ENCODE measurements around the gene MCUR1. TPM values are rescaled to one million over a fixed set of nuclear protein-coding genes. Genes with fewer than 3 reads are reported as not detected.

The MCUR1 gene
- total and polyA plus RNA-seq, 8 donors: 2.3 to 16.4 (median 8.9) TPM

GRCh38 chr6:13859871-13860555 lies 45.7 kb upstream of the MCUR1 start:
- peak in 1 of 2 donors; percentile 33 for DNase-seq
- no peak for TF ChIP-seq CTCF (IDR thresholded peaks at IDR 0.05)
- TF ChIP-seq POLR2A (IDR thresholded peaks at IDR 0.05): no peak
- no peak for TF ChIP-seq POLR2AphosphoS5 (IDR thresholded peaks at IDR 0.05)
- no peak for TF ChIP-seq EP300 (IDR thresholded peaks at IDR 0.05)
- WGBS, 5 donors: 23 to 32% (median 28%) methylated on average over 30 to 66 of the region's 66 CpGs
- H3K36me3 ChIP-seq: no peaks in the 10 kb centered on the region
- H3K9me3 ChIP-seq: peaks cover 0 to 11% (median 5%) of the 10 kb centered on the region in 4 donors
- H3K27ac ChIP-seq: no peak overlapping the region
- H3K4me1 ChIP-seq: peaks cover 5 to 10% (median 8%) of the 10 kb centered on the region in 4 donors
- peaks cover 7 to 61% (median 27%) of the 10 kb centered on the region in 3 donors for H3K27me3 ChIP-seq
- intact Hi-C loops (cut with DNase I; ENCODE audit: low total_unique reads): no loop called here
- H3K4me3 ChIP-seq: peak overlapping the region; percentile 20 to 42 (median 34)

- no peak overlapping the region for H3K27ac ChIP-seq
- H3K9me3 ChIP-seq: no peaks in the 10 kb centered on the region
- 87 to 96% (median 92%) methylated on average over 25 to 34 of the region's 34 CpGs for WGBS, 5 donors
- no peak overlapping the region for H3K4me3 ChIP-seq
- intact Hi-C loops (cut with DNase I; ENCODE audit: low total_unique reads): no loop called here
- H3K27me3 ChIP-seq: peaks cover 2 to 39% (median 15%) of the 10 kb centered on the region in 3 donors
- H3K36me3 ChIP-seq: no peaks in the 10 kb centered on the region
- no peak for TF ChIP-seq POLR2A (IDR thresholded peaks at IDR 0.05)
- no peak for TF ChIP-seq POLR2AphosphoS5 (IDR thresholded peaks at IDR 0.05)
- no peak for TF ChIP-seq EP300 (IDR thresholded peaks at IDR 0.05)
- no peak for TF ChIP-seq CTCF (IDR thresholded peaks at IDR 0.05)
- peaks cover 1 to 5% (median 3%) of the 10 kb centered on the region in 4 donors for H3K4me1 ChIP-seq
- no peak for DNase-seq
Observed at GRCh38 chr6:13854716-13855250, 40.4 kb upstream of the MCUR1 start.

GRCh38 chr6:13853871-13854270 lies 39.5 kb upstream of the MCUR1 start:
- WGBS, 5 donors: 60 to 74% (median 71%) methylated on average over 5 of the region's 5 CpGs
- intact Hi-C loops (cut with DNase I; ENCODE audit: low total_unique reads): no loop called here

GRCh38 chr6:13851803-13852202 lies 37.4 kb upstream of the MCUR1 start:
- intact Hi-C loops (cut with DNase I; ENCODE audit: low total_unique reads): no loop called here
- no peak for DNase-seq
- H3K27me3 ChIP-seq: peaks cover 0 to 11% (median 5%) of the 10 kb centered on the region in 3 donors
- 58 to 92% (median 76%) methylated on average over 2 of the region's 2 CpGs for WGBS, 5 donors
- no peak for TF ChIP-seq EP300 (IDR thresholded peaks at IDR 0.05)
- no peak for TF ChIP-seq POLR2A (IDR thresholded peaks at IDR 0.05)
- no peak for TF ChIP-seq POLR2AphosphoS5 (IDR thresholded peaks at IDR 0.05)
- TF ChIP-seq CTCF (IDR thresholded peaks at IDR 0.05): no peak
- H3K27ac ChIP-seq: no peak overlapping the region
- H3K9me3 ChIP-seq: no peaks in the 10 kb centered on the region
- H3K36me3 ChIP-seq: no peaks in the 10 kb centered on the region
- no peak overlapping the region for H3K4me3 ChIP-seq
- H3K4me1 ChIP-seq: peaks cover 0 to 10% (median 0%) of the 10 kb centered on the region in 4 donors

More at GRCh38 chr6:13853871-13854270, 39.5 kb upstream of the MCUR1 start:
- Histone ChIP-seq H3K4me1 (peaks cover 0 to 4% (median 0%) of the 10 kb centered on the region in 4 donors), H3K27ac (no peak overlapping the region), H3K36me3 (no peaks in the 10 kb centered on the region), H3K27me3 (peaks cover 0 to 30% (median 11%) of the 10 kb centered on the region in 3 donors), H3K9me3 (no peaks in the 10 kb centered on the region), H3K4me3 (no peak overlapping the region)
- no peak for DNase-seq
- TF ChIP-seq EP300 (IDR thresholded peaks at IDR 0.05): no peak
- TF ChIP-seq POLR2AphosphoS5 (IDR thresholded peaks at IDR 0.05): no peak
- TF ChIP-seq POLR2A (IDR thresholded peaks at IDR 0.05): no peak
- TF ChIP-seq CTCF (IDR thresholded peaks at IDR 0.05): no peak
